Measurements from ENCODE around the gene KDELR3. TPM values are rescaled to one million over a fixed set of nuclear protein-coding genes. Genes with fewer than 3 reads are reported as not detected.

The KDELR3 gene
- total RNA-seq, 1 donor from 2014 or later: 10.6 TPM

DNA sequence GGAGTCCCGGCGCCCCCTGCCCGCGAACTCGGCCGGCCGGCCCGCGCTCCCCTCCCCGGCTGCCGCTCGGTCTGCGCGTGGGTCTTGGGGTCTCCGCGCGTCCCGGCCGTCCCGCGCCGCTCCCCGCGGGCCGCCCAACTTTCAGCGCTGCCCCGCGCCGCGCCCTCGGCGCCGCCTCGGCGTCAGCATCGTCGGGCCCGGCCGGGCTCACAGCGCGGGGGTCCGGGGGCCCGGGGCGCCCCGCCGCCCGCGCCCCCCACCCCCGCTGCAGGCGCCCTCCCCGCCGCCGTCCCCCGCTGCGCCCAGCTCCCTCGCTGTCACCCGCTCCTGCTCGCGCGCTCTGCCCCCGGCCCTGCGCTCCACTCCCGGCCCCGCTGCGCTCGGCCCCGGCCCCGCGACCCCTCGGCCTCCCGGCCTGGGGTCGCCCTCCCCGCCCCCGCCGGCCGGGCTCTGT is 12.8 kb upstream of the KDELR3 start, which contains the start of gene KCNJ4:
KCNJ4 (minus strand) TSS at position 124 of the 454 bp plus-strand sequence. CDS start 27,067 bp downstream, outside the sequence.
- Mint-ChIP-seq H3K27me3 (peaks cover 64% of the 10 kb centered on the region), H3K4me1 (ENCODE audit: unreplicated experiment) (peaks cover 23% of the 10 kb centered on the region), H3K9me3 (no peaks in the 10 kb centered on the region), H3K36me3 (no peaks in the 10 kb centered on the region), H3K4me3 (peak within 1 kb of the TSS; percentile 89), H3K27ac (no peak within 1 kb of the TSS)
- TF ChIP-seq, protein P1, sequence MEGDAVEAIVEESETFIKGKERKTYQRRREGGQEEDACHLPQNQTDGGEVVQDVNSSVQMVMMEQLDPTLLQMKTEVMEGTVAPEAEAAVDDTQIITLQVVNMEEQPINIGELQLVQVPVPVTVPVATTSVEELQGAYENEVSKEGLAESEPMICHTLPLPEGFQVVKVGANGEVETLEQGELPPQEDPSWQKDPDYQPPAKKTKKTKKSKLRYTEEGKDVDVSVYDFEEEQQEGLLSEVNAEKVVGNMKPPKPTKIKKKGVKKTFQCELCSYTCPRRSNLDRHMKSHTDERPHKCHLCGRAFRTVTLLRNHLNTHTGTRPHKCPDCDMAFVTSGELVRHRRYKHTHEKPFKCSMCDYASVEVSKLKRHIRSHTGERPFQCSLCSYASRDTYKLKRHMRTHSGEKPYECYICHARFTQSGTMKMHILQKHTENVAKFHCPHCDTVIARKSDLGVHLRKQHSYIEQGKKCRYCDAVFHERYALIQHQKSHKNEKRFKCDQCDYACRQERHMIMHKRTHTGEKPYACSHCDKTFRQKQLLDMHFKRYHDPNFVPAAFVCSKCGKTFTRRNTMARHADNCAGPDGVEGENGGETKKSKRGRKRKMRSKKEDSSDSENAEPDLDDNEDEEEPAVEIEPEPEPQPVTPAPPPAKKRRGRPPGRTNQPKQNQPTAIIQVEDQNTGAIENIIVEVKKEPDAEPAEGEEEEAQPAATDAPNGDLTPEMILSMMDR (conservative IDR thresholded peaks at IDR 0.05): no peak
- DNase-seq (ENCODE audit: extremely low spot score, unreplicated experiment): no peak

DNA sequence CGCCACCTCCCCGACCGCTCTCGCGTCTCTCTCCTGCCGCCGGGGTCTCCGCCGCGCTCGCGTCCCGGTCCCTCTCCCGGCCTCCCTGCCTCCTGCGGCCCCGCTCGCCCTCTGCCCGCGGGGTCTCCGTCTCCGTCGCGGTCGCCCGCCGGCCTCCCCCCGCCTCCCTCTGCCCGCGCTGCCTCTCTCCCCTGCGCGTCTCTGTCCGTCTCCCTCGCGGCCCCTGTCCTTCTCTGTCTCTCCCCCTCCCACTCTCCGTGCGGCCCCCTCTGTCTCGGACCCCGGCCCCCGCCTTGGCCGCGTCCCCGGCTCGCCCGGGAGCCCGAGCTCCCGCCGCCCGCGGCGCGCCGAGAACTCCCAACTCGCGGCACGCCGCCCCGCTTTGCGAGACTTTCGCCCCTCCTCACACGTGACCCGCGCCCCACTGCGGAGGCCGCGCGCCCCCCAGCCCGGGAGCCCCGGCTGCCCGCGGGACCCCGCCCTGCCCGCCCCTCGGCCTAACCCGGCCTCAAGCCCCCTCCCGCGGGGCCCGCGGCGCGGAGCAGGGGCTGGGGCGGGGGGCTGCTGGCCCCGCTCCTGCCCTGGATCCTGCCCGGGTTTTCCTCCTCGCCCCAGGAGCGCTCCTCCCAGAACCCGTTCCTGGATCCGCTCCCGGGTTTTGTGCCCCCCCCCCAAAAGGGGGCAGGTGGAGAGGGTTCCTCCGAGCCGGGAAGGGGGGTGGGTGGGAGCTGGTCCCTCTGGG is 12.2 kb upstream of the KDELR3 start:
- Mint-ChIP-seq H3K36me3 (no peaks in the 10 kb centered on the region), H3K4me3 (peak overlapping the region; percentile 89), H3K27me3 (peaks cover 63% of the 10 kb centered on the region), H3K4me1 (ENCODE audit: unreplicated experiment) (peaks cover 23% of the 10 kb centered on the region), H3K27ac (no peak overlapping the region), H3K9me3 (no peaks in the 10 kb centered on the region)
- no peak for DNase-seq (ENCODE audit: extremely low spot score, unreplicated experiment)
- TF ChIP-seq, protein P1 (conservative IDR thresholded peaks at IDR 0.05): no peak

DNA sequence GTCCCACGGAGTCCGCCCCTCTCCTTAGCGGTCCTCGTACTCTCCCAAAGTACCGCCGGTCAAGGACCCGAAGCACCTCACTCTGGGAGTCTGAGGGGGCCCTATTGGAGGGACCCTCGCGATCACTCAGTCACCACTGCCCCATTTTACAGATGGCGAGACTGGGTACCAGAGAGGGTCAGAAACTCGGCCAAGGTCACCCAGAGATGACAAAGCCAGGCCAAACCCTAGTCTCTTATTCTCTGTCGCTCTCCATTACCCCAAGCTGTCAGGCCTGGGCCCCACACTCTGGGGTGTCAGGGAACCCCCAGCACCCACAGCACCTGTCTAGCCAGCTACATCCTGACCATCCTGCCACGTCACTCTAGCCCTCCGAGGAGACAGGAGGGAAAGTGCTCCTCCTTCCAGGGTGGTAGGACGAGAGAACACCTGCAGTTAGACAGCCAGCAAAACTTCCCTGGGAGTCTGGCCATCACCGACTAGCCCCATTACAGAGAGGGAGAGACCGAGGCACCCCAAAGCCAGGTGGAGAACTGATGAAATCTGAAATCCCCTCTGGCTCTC is 11.5 kb upstream of the KDELR3 start:
- Mint-ChIP-seq H3K9me3 (no peaks in the 10 kb centered on the region), H3K27ac (peak overlapping the region; percentile 98), H3K27me3 (peaks cover 61% of the 10 kb centered on the region), H3K36me3 (no peaks in the 10 kb centered on the region), H3K4me1 (ENCODE audit: unreplicated experiment) (peaks cover 23% of the 10 kb centered on the region), H3K4me3 (peak overlapping the region; percentile 89)
- DNase-seq (ENCODE audit: extremely low spot score, unreplicated experiment): no peak
- TF ChIP-seq, protein P1 (conservative IDR thresholded peaks at IDR 0.05): no peak

DNA sequence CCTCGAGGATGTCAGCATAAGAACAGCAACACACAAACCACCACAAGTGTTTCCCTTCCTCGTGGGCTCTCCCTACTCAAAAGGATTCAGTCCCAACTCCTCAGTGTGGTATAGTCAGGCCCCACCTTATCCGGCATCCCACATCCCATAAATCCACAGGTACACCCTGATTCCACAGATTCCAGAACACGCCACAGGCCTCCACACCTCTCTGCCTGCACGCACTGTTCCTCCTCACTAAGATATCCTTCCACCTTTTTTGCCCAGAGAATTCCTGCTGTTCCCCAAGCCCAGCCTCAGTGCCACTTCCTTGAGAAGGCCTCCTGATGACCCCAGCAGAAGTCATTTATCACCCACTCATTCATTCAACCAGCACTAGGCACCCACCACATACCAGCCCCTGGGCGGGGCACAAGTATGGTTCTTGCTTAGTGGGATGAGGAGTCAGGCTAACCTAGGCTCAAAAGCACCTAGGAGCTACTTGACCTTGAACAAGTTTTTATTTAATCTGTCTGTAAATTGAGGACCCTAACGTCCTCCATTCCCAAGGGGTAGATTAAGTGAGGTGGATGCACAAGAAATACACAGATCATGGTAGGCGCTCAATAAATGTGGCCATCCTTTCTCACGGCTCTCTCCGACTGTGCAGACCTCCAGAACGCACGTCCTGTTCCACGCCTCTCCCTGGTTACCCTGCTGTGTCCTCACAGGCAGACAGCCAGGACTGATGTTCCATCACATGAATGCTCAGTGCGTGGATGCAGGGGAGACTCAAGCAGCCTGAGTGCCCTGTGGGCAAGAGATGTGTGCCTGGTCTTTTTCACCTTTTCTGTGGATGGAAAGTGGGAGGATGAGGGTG is 10.8 kb upstream of the KDELR3 start:
- Mint-ChIP-seq H3K27me3 (peaks cover 60% of the 10 kb centered on the region), H3K4me3 (peak overlapping the region; percentile 89), H3K27ac (peak overlapping the region; percentile 98)

DNA sequence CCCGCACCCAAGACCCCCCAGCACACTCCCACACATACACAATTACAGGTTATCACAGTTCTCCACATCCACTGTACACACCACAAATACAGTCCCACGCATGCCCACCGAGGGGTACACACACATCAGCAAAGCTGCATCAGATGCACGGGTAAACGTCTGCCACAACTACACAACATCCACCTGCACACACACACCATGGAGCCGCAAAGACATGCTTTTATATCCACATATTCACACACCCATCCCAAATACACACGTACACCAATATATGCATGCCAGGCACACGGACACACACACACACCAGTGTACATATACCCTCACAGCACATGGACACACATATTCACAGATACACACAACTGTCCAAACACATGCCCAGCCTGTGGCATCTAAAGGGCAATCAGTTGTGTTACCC is 7.5 kb upstream of the KDELR3 start:
- Mint-ChIP-seq H3K36me3 (no peaks in the 10 kb centered on the region), H3K27ac (peak overlapping the region; percentile 35), H3K4me1 (ENCODE audit: unreplicated experiment) (peaks cover 34% of the 10 kb centered on the region), H3K9me3 (no peaks in the 10 kb centered on the region), H3K27me3 (peaks cover 47% of the 10 kb centered on the region), H3K4me3 (peak overlapping the region; percentile 42)
- TF ChIP-seq, protein P1 (conservative IDR thresholded peaks at IDR 0.05): no peak
- no peak for DNase-seq (ENCODE audit: extremely low spot score, unreplicated experiment)

More for the DNA sequence above, 10.8 kb upstream of the KDELR3 start:
- TF ChIP-seq, protein P1 (conservative IDR thresholded peaks at IDR 0.05): no peak
- no peak for DNase-seq (ENCODE audit: extremely low spot score, unreplicated experiment)
- H3K9me3 Mint-ChIP-seq: no peaks in the 10 kb centered on the region
- no peaks in the 10 kb centered on the region for H3K36me3 Mint-ChIP-seq
- peaks cover 23% of the 10 kb centered on the region for H3K4me1 Mint-ChIP-seq (ENCODE audit: unreplicated experiment)

All from type B pancreatic cell (in vitro differentiated cells).